Measurements from ENCODE around the gene LRRC26. TPM values are rescaled to one million over a fixed set of nuclear protein-coding genes. Genes with fewer than 3 reads are reported as not detected.

LRRC26 gene
- total RNA-seq, 4 donors from 2014 or later: not detected

- peak overlapping the region in 2 of 3 donors; percentile 70 to 90 for H3K4me3 ChIP-seq (replicated peaks in 1 of 3)
- H3K9me3 ChIP-seq: no peaks in the 10 kb centered on the region
- no peak for TF ChIP-seq POLR2A (IDR thresholded peaks at IDR 0.05)
- no peak for TF ChIP-seq CTCF (IDR thresholded peaks at IDR 0.05)
- intact Hi-C loops (cut with DNase I): loop anchor here (5.0 kb wide), 1 partner anchor 40 kb away; the partner anchor contains the start of genes CYSRT1 and RNF224
- H3K4me1 ChIP-seq: peaks cover 29 to 30% of the 10 kb centered on the region in 2 donors
- H3K36me3 ChIP-seq: peaks cover 27 to 39% of the 10 kb centered on the region in 2 donors
- H3K27ac ChIP-seq: no peak overlapping the region
- 77 to 85% methylated on average over 4 to 7 of the region's 15 CpGs for WGBS, 2 donors
- DNase-seq: no peak
- no peaks in the 10 kb centered on the region for H3K27me3 ChIP-seq
Observed at GRCh38 chr9:137187386-137187785, 17.5 kb upstream of the LRRC26 start.

DNA sequence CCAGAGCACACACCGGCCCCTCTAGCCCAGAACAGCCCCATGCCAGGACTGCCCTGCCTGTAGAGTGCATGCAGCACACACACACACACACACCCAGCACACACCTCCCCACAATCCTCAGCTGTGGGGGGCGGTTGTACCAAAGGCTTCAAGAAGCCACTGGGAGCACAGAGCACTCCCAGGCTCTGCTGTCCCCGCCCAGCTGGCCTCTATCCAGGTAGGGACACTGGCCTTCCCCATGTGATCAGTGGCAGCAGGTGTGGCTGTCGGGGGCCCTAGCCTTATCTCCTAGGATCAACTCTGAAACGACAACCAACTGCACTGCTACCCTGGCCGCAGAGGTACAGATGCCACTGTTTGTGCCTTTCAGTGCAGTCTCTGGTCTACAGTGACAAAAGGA lies 16.5 kb upstream of the LRRC26 start:
- Histone ChIP-seq H3K27ac (no peak overlapping the region), H3K36me3 (peaks cover 29 to 49% of the 10 kb centered on the region in 2 donors), H3K4me3 (replicated peaks in 1 of 3) (no peak overlapping the region), H3K4me1 (peaks cover 29 to 30% of the 10 kb centered on the region in 2 donors), H3K9me3 (no peaks in the 10 kb centered on the region), H3K27me3 (no peaks in the 10 kb centered on the region)
- no peak for DNase-seq
- WGBS, 2 donors: 49 to 88% methylated on average over 3 of the region's 6 CpGs
- TF ChIP-seq POLR2A (IDR thresholded peaks at IDR 0.05) (no peak), CTCF (IDR thresholded peaks at IDR 0.05) (no peak)
- intact Hi-C loops (cut with DNase I): loop anchor here (5.0 kb wide), 1 partner anchor 41 kb away; the partner anchor contains the start of genes CYSRT1 and RNF224

DNA sequence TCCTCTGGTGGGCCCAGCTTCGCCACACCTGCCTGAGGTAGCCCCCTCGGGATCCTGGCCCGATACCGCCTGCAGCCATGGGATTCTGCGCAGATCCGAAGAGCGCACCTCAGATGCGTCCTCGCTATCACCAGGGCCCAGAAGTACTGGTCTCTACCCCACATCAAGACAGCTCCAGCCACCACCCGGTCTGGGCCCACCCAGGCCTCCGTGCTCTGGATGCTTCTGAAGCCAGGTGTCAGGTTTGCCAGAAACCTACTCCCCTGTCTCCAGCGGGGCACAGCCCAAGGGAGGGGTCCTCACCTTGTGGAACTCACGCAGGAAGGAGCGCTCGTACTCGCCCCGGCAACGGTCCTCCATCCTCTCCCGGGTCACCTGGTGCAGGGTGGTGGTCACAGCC lies 16.1 kb upstream of the LRRC26 start:
- 96 to 97% methylated on average over 8 to 19 of the region's 19 CpGs for WGBS, 2 donors
- H3K36me3 ChIP-seq: peaks cover 33 to 54% of the 10 kb centered on the region in 2 donors
- intact Hi-C loops (cut with DNase I): loop anchor here (5.0 kb wide), 1 partner anchor 41 kb away; the partner anchor contains the start of genes CYSRT1 and RNF224

GRCh38 chr9:137184881-137185660 lies 15.2 kb upstream of the LRRC26 start:
- Histone ChIP-seq H3K4me1 (peaks cover 26% of the 10 kb centered on the region in 2 donors), H3K27ac (no peak overlapping the region), H3K27me3 (no peaks in the 10 kb centered on the region), H3K36me3 (peaks cover 34 to 57% of the 10 kb centered on the region in 2 donors), H3K4me3 (replicated peaks in 1 of 3) (no peak overlapping the region), H3K9me3 (no peaks in the 10 kb centered on the region)
- TF ChIP-seq POLR2A (IDR thresholded peaks at IDR 0.05): no peak
- no peak for TF ChIP-seq CTCF (IDR thresholded peaks at IDR 0.05)
- no peak for DNase-seq
- 94 to 95% methylated on average over 27 to 31 of the region's 48 CpGs for WGBS, 2 donors
- intact Hi-C loops (cut with DNase I): loop anchor here (5.0 kb wide), 1 partner anchor 42 kb away; the partner anchor contains the start of genes CYSRT1 and RNF224

More for the DNA sequence above, 16.1 kb upstream of the LRRC26 start:
- TF ChIP-seq CTCF (IDR thresholded peaks at IDR 0.05) (no peak), POLR2A (IDR thresholded peaks at IDR 0.05) (no peak)
- no peaks in the 10 kb centered on the region for H3K9me3 ChIP-seq
- no peak for DNase-seq
- no peak overlapping the region for H3K4me3 ChIP-seq (replicated peaks in 1 of 3)
- no peak overlapping the region for H3K27ac ChIP-seq
- no peaks in the 10 kb centered on the region for H3K27me3 ChIP-seq
- H3K4me1 ChIP-seq: peaks cover 29 to 30% of the 10 kb centered on the region in 2 donors
